IMR-90 (cell line): ENCODE measurements around the gene SOWAHB. TPM values are rescaled to one million over a fixed set of nuclear protein-coding genes. Genes with fewer than 3 reads are reported as not detected.

ENCODE experiments used
- ATAC-seq: fragments of 200-7000 bp; cut with Tn5 transposase; 2 replicates; pipeline ENCODE4 v1.9.1; 2020; ENCODE audit warnings: low read depth, mild to moderate bottlenecking, moderate library complexity
- BruUV-seq: library from RNA; stranded (reverse); fragments of 400-500 nt; replicated peaks from 2 replicates; lab custom pipeline; 2021; lab: Mats Ljungman, UMichigan
- CTCF ChIA-PET: fragments of 300-600 bp; formaldehyde crosslinking; extraction: SDS; loops from one replicate; lab custom pipeline; 2021; ENCODE audit warnings: antibody characterized with exemption; lab: Yijun Ruan, JAX
- POLR2A ChIA-PET: fragments of 300-600 bp; sonication (Branson Sonifier 250); formaldehyde crosslinking; loops from one replicate; lab custom pipeline; 2022; ENCODE audit warnings: antibody characterized with exemption; ENCODE audit not compliant: unreplicated experiment; lab: Charles Lee
- DNase-seq: peaks from one replicate; pipeline ENCODE4 v3.0.0; 2013
- H2AFZ ChIP-seq: replicated peaks from 2 replicates; pipeline ENCODE3; 2013; ENCODE audit warnings: low read length, mild to moderate bottlenecking; ENCODE audit not compliant: poor library complexity
- H2AK5ac ChIP-seq: 2 replicates; pipeline ENCODE4 v1.6.1; 2013; ENCODE audit warnings: low read depth, low read length, inconsistent platforms
- H2AK9ac ChIP-seq: replicated peaks from 2 replicates; pipeline ENCODE3; 2013; ENCODE audit warnings: mild to moderate bottlenecking, low read depth, low read length, moderate library complexity; ENCODE audit not compliant: poor library complexity
- H2BK120ac ChIP-seq: 2 replicates; pipeline ENCODE4 v1.6.1; 2013; ENCODE audit warnings: low read depth, low read length, inconsistent platforms
- H2BK15ac ChIP-seq: 3 replicates; pipeline ENCODE4 v1.6.1; 2013; ENCODE audit warnings: low read depth, low read length, inconsistent platforms
- H2BK20ac ChIP-seq: 2 replicates; pipeline ENCODE4 v1.6.1; 2013; ENCODE audit warnings: low read depth, mild to moderate bottlenecking, inconsistent platforms, low read length, moderate library complexity
- H2BK5ac ChIP-seq: 2 replicates; pipeline ENCODE4 v1.6.1; 2013; ENCODE audit warnings: mild to moderate bottlenecking, low read depth, low read length, inconsistent platforms; ENCODE audit not compliant: poor library complexity, severe bottlenecking
- H3K14ac ChIP-seq: replicated peaks from 2 replicates; pipeline ENCODE4 v1.6.1; 2013; ENCODE audit warnings: low read depth, low read length, inconsistent platforms
- H3K18ac ChIP-seq: 2 replicates; pipeline ENCODE4 v1.6.1; 2013; ENCODE audit warnings: low read depth, low read length, control low read depth
- H3K23ac ChIP-seq: 2 replicates; pipeline ENCODE4 v1.6.1; 2013; ENCODE audit warnings: low read depth, low read length, inconsistent platforms
- H3K27ac ChIP-seq: 2 replicates; pipeline ENCODE4 v1.5.1; 2013; ENCODE audit warnings: mild to moderate bottlenecking, control low read depth, low read length; ENCODE audit not compliant: insufficient read depth
- H3K27me3 ChIP-seq: 2 replicates; pipeline ENCODE4 v1.6.1; 2013; ENCODE audit warnings: low read length; ENCODE audit not compliant: control insufficient read depth, insufficient read depth
- H3K36me3 ChIP-seq: 2 replicates; pipeline ENCODE4 v1.6.1; 2013; ENCODE audit warnings: low read length, mixed read lengths; ENCODE audit not compliant: control insufficient read depth, insufficient read depth
- H3K4ac ChIP-seq: 2 replicates; pipeline ENCODE4 v1.6.1; 2013; ENCODE audit warnings: low read depth, low read length, inconsistent platforms
- H3K4me1 ChIP-seq: 2 replicates; pipeline ENCODE4 v1.6.1; 2013; ENCODE audit warnings: low read length, mixed read lengths; ENCODE audit not compliant: control insufficient read depth, insufficient read depth
- H3K4me2 ChIP-seq: 2 replicates; pipeline ENCODE4 v1.6.1; 2013; ENCODE audit warnings: low read depth, mild to moderate bottlenecking, control low read depth, low read length, moderate library complexity
- H3K4me3 ChIP-seq: 2 replicates; pipeline ENCODE4 v1.5.1; 2013; ENCODE audit warnings: low read depth, mild to moderate bottlenecking, control low read depth, low read length, moderate library complexity; ENCODE audit not compliant: insufficient read depth
- H3K56ac ChIP-seq: 2 replicates; pipeline ENCODE4 v1.6.1; 2013; ENCODE audit warnings: low read length, inconsistent platforms; ENCODE audit not compliant: insufficient read depth; ENCODE audit errors: extremely low read depth
- H3K79me1 ChIP-seq, 2 experiments: 2 replicates each; pipeline ENCODE4 v1.6.1; 2013; ENCODE audit warnings: low read length in 2 of 2, inconsistent platforms in 1 of 2, low read depth in 1 of 2
- H3K9ac ChIP-seq: 2 replicates; pipeline ENCODE4 v1.6.1; 2013; ENCODE audit warnings: low read depth, low read length, control low read depth
- H3K9me1 ChIP-seq: 2 replicates; pipeline ENCODE4 v1.6.1; 2013; ENCODE audit warnings: low read length, inconsistent platforms; ENCODE audit not compliant: insufficient read depth
- H3K9me3 ChIP-seq: 2 replicates; pipeline ENCODE4 v1.6.1; 2013; ENCODE audit warnings: low read length; ENCODE audit not compliant: control insufficient read depth, insufficient read depth
- H4K20me1 ChIP-seq: 2 replicates; pipeline ENCODE4 v1.6.1; 2013; ENCODE audit warnings: low read length, inconsistent platforms; ENCODE audit not compliant: insufficient read depth
- H4K5ac ChIP-seq: 2 replicates; pipeline ENCODE4 v1.6.1; 2013; ENCODE audit warnings: mild to moderate bottlenecking, low read depth, low read length, control low read depth
- H4K8ac ChIP-seq, 2 experiments: 2 replicates each; pipeline ENCODE4 v1.6.1; 2013; ENCODE audit warnings: low read depth in 2 of 2, low read length in 2 of 2, control low read depth in 1 of 2, inconsistent platforms in 1 of 2
- H4K91ac ChIP-seq: 2 replicates; pipeline ENCODE4 v1.6.1; 2013; ENCODE audit warnings: low read depth, low read length, inconsistent platforms; ENCODE audit not compliant: insufficient read depth
- CEBPB ChIP-seq: IDR thresholded peaks from 2 replicates; pipeline ENCODE4 v1.6.1; 2012; ENCODE audit warnings: low read depth, low read length, improper control_type of control experiment
- CHD1 ChIP-seq: IDR thresholded peaks from 2 replicates; pipeline ENCODE4 v1.6.1; 2012; ENCODE audit warnings: low read depth, low read length, improper control_type of control experiment
- ELK1 ChIP-seq: fragments of 150-350 bp; IDR thresholded peaks from 2 replicates; pipeline ENCODE4 v1.6.1; 2016; ENCODE audit warnings: low read depth, mild to moderate bottlenecking, low read length, moderate library complexity, borderline replicate concordance
- FOS ChIP-seq: fragments of 150-350 bp; IDR thresholded peaks from 2 replicates; pipeline ENCODE4 v1.6.1; 2016; ENCODE audit warnings: low read depth, low read length
- MAFK ChIP-seq: IDR thresholded peaks from 2 replicates; pipeline ENCODE4 v1.6.1; 2012; ENCODE audit warnings: low read depth, low read length, improper control_type of control experiment
- MXI1 ChIP-seq: IDR thresholded peaks from 2 replicates; pipeline ENCODE4 v1.6.1; 2012; ENCODE audit warnings: low read depth, mild to moderate bottlenecking, low read length, moderate library complexity, borderline replicate concordance
- NFE2L2 ChIP-seq: fragments of 150-350 bp; IDR thresholded peaks from 2 replicates; pipeline ENCODE4 v1.6.1; 2016; ENCODE audit warnings: low read depth, mild to moderate bottlenecking, low read length
- RAD21 ChIP-seq: IDR thresholded peaks from 2 replicates; pipeline ENCODE4 v1.6.1; 2012; ENCODE audit warnings: low read length, improper control_type of control experiment
- RCOR1 ChIP-seq: IDR thresholded peaks from 2 replicates; pipeline ENCODE4 v1.6.1; 2012; ENCODE audit warnings: mild to moderate bottlenecking, low read length, improper control_type of control experiment; ENCODE audit not compliant: insufficient replicate concordance
- USF2 ChIP-seq: fragments of 150-350 bp; IDR thresholded peaks from 2 replicates; pipeline ENCODE4 v1.6.1; 2017; ENCODE audit warnings: mild to moderate bottlenecking, antibody characterized with exemption, low read length, low read depth
- WGBS, 2 experiments: methylation state at CpG; one replicate each; pipeline versions ENCODE4 v1.1.5 to v1.1.7; 2013; ENCODE audit warnings: missing lambda C conversion rate in 2 of 2; ENCODE audit not compliant: insufficient read length in 1 of 2; ENCODE audit errors: extremely low coverage in 2 of 2; 5-methylcytosine and 5-hydroxymethylcytosine counted together
- dilution Hi-C: fragments of 300-500 bp; cut with HindIII; formaldehyde crosslinking; loops from one replicate; pipeline ENCODE4 v1.14.3; 2018; ENCODE audit warnings: low sequenced_read_pairs; ENCODE audit not compliant: unreplicated experiment
- in situ Hi-C: fragments of 300-500 bp; cut with MboI; formaldehyde crosslinking; loops from 3 replicates; pipeline ENCODE4 v1.14.3; 2019; ENCODE audit warnings: low sequenced_read_pairs, inconsistent platforms, mixed read lengths
- intact Hi-C: fragments of 100-400 bp; cut with micrococcal nuclease; formaldehyde crosslinking; loops from 2 replicates; pipeline ENCODE4 v1.10.0; 2022
- polyA plus RNA-seq, 3 experiments: library from polyadenylated mRNA; depleted of rRNA; stranded (reverse); fragments of >200 nt; gene quantifications; 2 replicates each; pipeline ENCODE4 v1.2.3, GENCODE V29; 2012; ENCODE audit warnings: low replicate concordance in 1 of 3
- total RNA-seq: library from RNA; depleted of rRNA; stranded (reverse); fragments of >200 nt; gene quantifications from 2 replicates; pipeline ENCODE4 v1.2.3, GENCODE V29; 2012

The SOWAHB gene
- total and polyA plus RNA-seq, 2 of the 4 experiments (the other 2 are of a cell fraction): not detected

- H2BK120ac ChIP-seq: peak overlapping the region; percentile 79; the same call in 1 of the 2 replicates
- H3K27me3 ChIP-seq: no peaks in the 10 kb centered on the region
- H4K8ac ChIP-seq: peak overlapping the region in 1 of 2 experiments; percentile 11; a peak in 2 of 4 replicates
- H3K36me3 ChIP-seq: no peaks in the 10 kb centered on the region
- peaks cover 7% of the 10 kb centered on the region; the same call in 1 of the 2 replicates for H3K9me1 ChIP-seq
- no peak overlapping the region for H3K23ac ChIP-seq
- no peak overlapping the region for H2AK9ac ChIP-seq
- peaks cover 7% of the 10 kb centered on the region; the same call in 1 of the 2 replicates for H3K4me1 ChIP-seq
- BruUV-seq: no TSS peak
- H2BK15ac ChIP-seq: peak overlapping the region; percentile 92; the same call in 1 of the 3 replicates
- H4K5ac ChIP-seq: no peak overlapping the region
- no peak overlapping the region for H3K4me3 ChIP-seq
- TF ChIP-seq RCOR1 (no peak), CHD1 (no peak), MXI1 (no peak), NFE2L2 (no peak), USF2 (no peak), ELK1 (no peak), MAFK (no peak), FOS (no peak), CEBPB (no peak), RAD21 (no peak)
- H4K91ac ChIP-seq: peak overlapping the region; percentile 81; the same call in 1 of the 2 replicates
- 0 out of 2 replicates have a peak overlapping the region, but pooled peaks have one; percentile 50 for H3K14ac ChIP-seq
- no peak overlapping the region for H3K27ac ChIP-seq
- no CpG with 5 or more reads among the region's 8 CpGs for WGBS, 2 experiments
- CTCF ChIA-PET: interaction anchor here (1.4 kb wide), 1 partner anchor 12 kb away, joined by 3 read pairs; no protein-coding TSS in a partner anchor
- no peak overlapping the region for H3K9ac ChIP-seq
- no peaks in the 10 kb centered on the region for H3K9me3 ChIP-seq
- POLR2A ChIA-PET: no interaction called here
- H2AFZ ChIP-seq: peak overlapping the region; percentile 27
- H3K18ac ChIP-seq: peak overlapping the region; percentile 11; the same call in 1 of the 2 replicates
- ATAC-seq: peak; percentile 52; the same call in 1 of the 2 replicates
- H3K4me2 ChIP-seq: no peak overlapping the region
- H2BK5ac ChIP-seq: peak overlapping the region; percentile 37
- dilution Hi-C loops: no loop called here
- H3K56ac ChIP-seq: no peak overlapping the region
- peak; percentile 81 for DNase-seq
- no peaks in the 10 kb centered on the region for H4K20me1 ChIP-seq
- H2AK5ac ChIP-seq: no peak overlapping the region
- H3K4ac ChIP-seq: peak overlapping the region; percentile 83; the same call in 1 of the 2 replicates
- in situ Hi-C loops: no loop called here
- intact Hi-C loops: loop anchor here (5.0 kb wide), 1 partner anchor 59 kb away; no protein-coding TSS in a partner anchor
- H2BK20ac ChIP-seq: peak overlapping the region; percentile 73
- H3K79me1 ChIP-seq: no peaks in the 10 kb centered on the region
These were observed 14.8 kb downstream of the SOWAHB start for GRCh38 chr4:76883147-76883546.
